Coronary artery (tissue), 2 donors: ENCODE measurements around the gene ISL2.

ENCODE experiments used
- DNase-seq: peaks from one replicate; pipeline ENCODE4 v3.0.0-alpha.2; 2017; ENCODE audit warnings: low spot score
- H3K27ac ChIP-seq, 2 donors: fragments of 200-600 bp; sonication (generic); one replicate each; pipeline ENCODE4 v1.5.1; 2016 to 2019
- H3K4me3 ChIP-seq: fragments of 200-600 bp; sonication (generic); 2 replicates; pipeline ENCODE4 v1.5.1; 2016; ENCODE audit warnings: mild to moderate bottlenecking, moderate library complexity
- TF ChIP-seq, protein P1 (sequence below): fragments of 200-600 bp; sonication (generic); IDR thresholded peaks from one replicate; pipeline ENCODE4 v1.5.1; 2019; ENCODE audit warnings: antibody characterized with exemption

The ISL2 gene

DNA sequence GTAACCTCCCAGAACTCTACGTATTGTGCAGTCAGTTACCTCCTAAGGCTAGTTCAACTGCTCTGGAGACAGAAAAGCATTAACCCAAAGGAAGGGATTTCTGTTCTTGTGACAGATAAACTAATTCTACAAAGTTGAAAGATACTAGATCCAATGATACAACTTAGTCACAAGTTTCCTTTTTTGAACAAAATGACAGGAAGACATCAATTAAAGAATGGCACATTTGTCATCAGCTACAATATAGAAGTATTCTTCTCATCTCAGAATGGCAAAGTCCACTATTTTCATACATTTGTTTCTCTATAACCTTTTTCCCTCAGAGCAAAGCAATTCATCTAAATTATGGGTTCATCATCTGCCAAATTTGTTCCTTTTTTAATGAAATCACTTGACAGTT lies 43.7 kb downstream of the ISL2 start:
- H3K27ac ChIP-seq = no peak overlapping the region
- TF ChIP-seq, protein P1, sequence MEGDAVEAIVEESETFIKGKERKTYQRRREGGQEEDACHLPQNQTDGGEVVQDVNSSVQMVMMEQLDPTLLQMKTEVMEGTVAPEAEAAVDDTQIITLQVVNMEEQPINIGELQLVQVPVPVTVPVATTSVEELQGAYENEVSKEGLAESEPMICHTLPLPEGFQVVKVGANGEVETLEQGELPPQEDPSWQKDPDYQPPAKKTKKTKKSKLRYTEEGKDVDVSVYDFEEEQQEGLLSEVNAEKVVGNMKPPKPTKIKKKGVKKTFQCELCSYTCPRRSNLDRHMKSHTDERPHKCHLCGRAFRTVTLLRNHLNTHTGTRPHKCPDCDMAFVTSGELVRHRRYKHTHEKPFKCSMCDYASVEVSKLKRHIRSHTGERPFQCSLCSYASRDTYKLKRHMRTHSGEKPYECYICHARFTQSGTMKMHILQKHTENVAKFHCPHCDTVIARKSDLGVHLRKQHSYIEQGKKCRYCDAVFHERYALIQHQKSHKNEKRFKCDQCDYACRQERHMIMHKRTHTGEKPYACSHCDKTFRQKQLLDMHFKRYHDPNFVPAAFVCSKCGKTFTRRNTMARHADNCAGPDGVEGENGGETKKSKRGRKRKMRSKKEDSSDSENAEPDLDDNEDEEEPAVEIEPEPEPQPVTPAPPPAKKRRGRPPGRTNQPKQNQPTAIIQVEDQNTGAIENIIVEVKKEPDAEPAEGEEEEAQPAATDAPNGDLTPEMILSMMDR = no peak

DNA sequence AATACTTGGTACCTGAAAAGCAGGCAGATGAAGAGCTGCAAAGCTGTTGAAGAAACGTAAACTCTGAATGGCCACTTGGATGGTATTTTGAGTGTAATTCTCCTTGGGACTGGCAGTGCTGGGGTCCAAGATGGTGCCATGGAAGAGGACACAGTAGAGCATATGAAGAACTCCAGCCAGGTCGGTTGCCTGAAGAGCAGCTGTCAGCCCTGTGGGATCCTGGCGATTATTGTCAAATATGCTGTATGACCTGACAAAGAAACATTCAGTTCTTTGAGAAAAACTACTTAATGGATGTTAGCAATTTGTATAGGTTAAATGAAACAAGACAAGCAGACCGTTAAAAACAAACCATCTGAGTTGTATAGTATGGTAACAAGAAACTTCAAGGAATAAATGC lies 44.8 kb downstream of the ISL2 start:
- TF ChIP-seq, protein P1 = no peak
- DNase-seq = no peak
- H3K27ac ChIP-seq = no peak overlapping the region
- H3K4me3 ChIP-seq = no peak overlapping the region

More for the DNA sequence above, 43.7 kb downstream of the ISL2 start:
- H3K4me3 ChIP-seq = no peak overlapping the region
- DNase-seq = no peak

DNA sequence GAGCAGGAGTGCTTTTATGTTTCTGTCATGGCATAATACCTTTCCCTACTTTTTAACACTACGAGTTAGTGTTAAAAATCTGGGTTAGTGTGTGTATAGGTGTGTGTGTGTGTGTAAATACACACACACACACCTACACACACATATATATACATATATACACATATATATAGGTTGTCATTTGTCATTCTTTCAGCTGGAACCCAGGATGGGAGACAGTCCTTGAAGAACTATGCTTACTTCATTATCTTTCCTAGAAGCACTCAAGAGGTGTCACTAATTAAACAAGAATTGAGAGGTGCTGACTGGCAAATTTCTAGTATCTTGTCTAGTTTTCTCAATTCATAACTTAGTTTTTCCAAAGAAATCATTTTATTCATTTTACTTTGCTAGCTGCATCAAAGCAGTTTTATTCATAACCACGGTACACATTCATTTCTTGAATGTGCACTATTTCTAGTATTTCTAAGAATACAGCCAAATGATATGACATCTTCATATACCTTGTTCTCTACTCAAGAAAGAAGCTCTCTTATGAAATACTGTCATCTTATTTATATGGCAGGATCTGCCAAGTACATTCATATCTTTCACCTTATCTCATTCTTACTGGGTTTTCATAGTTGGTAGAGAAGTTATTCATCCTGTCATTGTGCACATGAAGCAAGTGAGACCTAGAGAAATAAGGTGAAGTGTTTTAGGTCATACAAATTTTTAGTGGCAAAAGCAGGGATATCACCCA lies 46.6 kb downstream of the ISL2 start:
- no peak overlapping the region for H3K4me3 ChIP-seq

DNA sequence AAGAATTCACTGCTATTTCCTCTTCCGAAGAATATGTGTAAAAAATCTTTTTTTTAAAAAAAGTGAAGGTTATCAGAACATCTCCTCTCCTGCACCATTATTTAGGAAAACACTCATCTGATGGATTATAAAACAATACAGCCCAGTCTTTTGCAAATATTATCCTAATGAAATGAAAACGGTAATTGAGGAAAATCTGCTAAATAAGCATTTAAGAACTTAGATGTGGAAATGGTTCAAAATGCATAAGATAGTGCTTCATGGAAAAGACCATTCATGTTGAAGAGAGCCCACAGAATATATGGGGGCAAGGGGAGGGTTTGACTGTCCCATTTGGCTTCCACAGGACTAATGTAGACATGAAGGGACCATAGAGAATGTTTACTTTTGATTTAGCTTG lies 47.8 kb downstream of the ISL2 start:
- TF ChIP-seq, protein P1 = no peak
- DNase-seq = no peak
- H3K4me3 ChIP-seq = no peak overlapping the region
- H3K27ac ChIP-seq = no peak overlapping the region

More for the DNA sequence above, 46.6 kb downstream of the ISL2 start:
- TF ChIP-seq, protein P1 = no peak
- no peak overlapping the region for H3K27ac ChIP-seq
- DNase-seq = no peak

DNA sequence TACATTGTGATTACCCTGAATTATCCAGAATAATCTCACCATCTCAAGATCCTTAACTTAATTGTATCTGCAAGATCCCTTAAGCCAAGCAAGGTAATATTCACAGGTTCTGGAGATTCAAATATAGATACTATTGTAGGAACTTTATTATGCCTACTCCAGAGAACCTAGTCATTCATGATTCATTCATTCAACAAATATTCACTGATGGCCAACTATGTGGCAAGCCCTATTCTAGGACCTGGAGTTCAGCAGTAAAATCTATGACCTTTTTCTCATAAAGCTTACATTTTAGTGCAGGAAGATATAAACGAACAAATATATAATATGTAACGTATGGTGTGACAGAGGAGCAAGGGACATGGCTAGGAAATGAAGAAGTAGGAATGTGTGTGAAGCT lies 49.6 kb downstream of the ISL2 start:
- Histone ChIP-seq H3K27ac (no peak overlapping the region), H3K4me3 (no peak overlapping the region)
- TF ChIP-seq, protein P1 = no peak
- DNase-seq = no peak

DNA sequence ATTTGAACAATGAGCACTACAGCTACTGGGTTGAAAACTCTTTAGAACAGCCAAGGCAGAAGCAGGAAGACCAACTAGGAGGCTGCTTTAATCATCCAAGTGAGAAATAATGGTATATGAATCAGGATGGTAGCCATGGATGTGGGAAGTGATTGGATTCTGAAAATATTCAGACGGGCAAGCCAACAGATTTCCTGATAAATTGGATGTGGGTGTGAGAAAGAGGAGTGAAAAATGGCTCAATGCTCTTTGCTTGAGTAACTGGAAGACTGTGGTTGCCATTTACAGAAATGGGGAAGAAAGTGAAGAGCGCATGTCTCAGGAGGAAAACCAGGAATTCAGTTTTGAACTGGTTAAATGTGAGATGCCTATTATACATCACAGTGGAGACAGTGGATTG lies 50.4 kb downstream of the ISL2 start:
- Histone ChIP-seq H3K4me3 (no peak overlapping the region), H3K27ac (no peak overlapping the region)
- no peak for DNase-seq
- TF ChIP-seq, protein P1 = no peak

DNA sequence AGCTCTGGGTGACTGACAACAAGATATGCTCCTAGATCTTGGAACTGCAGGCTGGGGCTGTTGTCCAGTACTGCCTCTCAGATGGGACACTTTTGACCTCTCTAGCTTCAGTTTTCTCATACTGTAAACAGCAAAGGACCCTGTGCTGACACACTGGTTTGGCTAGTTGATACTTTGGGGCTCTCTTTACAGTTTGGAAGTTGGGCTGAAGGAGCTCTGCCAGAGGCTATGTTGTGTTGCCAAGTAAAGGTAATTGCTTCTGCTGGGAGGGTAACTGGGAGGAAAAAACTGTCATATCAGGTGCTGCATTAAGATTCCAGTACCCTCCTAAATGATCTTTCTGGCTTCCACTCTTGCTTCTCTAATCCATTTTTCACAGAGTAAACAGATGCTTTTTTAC lies 54.0 kb downstream of the ISL2 start:
- TF ChIP-seq, protein P1 = no peak
- DNase-seq = no peak

More for the DNA sequence above, 54.0 kb downstream of the ISL2 start:
- Histone ChIP-seq H3K4me3 (no peak overlapping the region), H3K27ac (no peak overlapping the region)
